CD4-positive, alpha-beta T cell treated with Interleukin-15 for 1 hour (primary cell): ENCODE data around the gene HEMK1.

Experiments
- DNase-seq: peaks from one replicate; pipeline ENCODE4 v3.0.0-alpha.2; 2020

Gene HEMK1

GRCh38 chr3:50617096-50617791 is 47.9 kb downstream of the HEMK1 start, which contains the start of gene MAPKAPK3:
TSS of gene MAPKAPK3 (plus strand) at chr3:50617151. CDS start at chr3:50617566, 415 bp downstream.
- DNase-seq, result peak; percentile 36

DNA sequence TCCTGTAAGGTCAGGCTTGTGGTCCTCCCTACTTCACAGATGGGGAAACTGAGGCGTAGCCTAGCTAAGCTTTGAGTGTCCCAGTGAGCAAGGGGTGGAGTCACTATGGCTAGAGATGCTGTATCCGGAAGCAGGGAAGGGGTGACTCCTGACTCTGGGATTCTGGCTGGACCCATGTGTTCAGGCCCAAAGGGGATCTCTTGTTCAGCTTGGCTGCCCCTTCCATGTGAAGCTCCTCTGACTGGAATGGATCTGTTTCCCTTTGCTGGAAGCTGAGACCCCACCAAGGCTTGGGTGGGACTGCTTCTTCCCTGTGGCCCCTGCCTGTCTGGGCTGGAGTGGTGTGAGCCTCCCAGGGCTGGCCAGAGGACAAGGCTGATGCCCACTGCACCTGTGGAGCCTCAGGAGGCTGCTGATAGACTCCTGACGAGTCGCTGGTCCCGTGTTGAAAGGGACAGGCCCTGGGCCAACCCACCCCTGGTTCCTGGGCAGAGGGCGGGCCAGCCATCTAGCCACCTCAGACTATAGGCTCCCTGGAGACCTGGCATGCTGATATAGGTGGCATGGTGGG is 48.7 kb downstream of the HEMK1 start:
- no peak for DNase-seq

GRCh38 chr3:50620420-50620819 is 51.1 kb downstream of the HEMK1 start:
- DNase-seq, result peak; percentile 71

- peak; percentile 47 for DNase-seq
These were observed 51.5 kb downstream of the HEMK1 start for GRCh38 chr3:50620820-50621219.

GRCh38 chr3:50622881-50623280 is 53.6 kb downstream of the HEMK1 start:
- DNase-seq, result no peak

GRCh38 chr3:50623840-50624474 is 54.6 kb downstream of the HEMK1 start:
- peak; percentile 37 for DNase-seq

- no peak for DNase-seq
These were observed 55.3 kb downstream of the HEMK1 start for GRCh38 chr3:50624634-50625033.

DNA sequence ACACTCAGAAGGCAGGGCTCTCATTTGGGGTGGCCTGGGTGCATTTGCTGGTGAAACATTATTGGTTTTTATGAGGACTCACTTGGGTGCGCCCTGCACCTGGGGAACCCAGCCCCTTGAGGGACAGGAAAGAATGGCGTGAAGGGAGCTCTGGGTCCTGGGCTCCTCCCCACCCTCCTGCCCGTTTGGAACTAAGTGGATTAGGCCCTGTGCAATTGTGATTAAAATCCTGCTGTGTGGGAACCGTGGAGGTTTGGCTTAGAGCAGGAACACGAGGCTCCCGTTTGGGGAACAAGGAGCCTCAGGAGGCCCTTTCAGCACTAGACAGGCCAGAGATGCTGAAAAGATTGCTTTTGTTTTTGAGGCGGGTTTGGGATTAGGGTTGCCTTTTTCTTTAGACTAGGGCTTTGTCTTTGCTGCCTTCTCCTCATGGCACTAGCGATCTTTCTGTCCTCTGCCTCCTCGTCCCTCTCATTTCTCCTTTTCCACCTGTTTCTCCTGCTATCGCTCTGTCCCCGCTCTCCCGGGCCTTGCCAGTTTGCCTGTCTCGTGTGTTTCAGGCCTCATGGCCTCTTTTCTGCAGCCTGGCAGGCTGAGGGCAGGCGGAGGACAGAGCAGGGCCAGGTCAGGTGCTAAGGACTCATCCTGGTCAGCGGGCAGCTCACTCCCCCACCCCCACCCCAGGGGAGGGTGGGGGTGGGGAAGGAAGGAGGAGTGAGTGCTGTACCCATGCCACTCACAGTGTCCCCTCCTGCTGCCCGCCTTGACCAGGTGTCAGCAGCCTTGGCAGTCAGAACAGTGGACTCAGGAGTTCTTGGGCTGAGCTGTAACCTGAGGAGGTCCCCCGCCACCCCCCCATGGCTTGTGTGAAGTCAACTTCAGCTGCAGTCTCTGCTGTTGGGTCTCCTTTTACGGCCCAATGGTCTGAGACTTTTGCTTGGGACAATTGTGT is 56.2 kb downstream of the HEMK1 start:
- no peak for DNase-seq

DNA sequence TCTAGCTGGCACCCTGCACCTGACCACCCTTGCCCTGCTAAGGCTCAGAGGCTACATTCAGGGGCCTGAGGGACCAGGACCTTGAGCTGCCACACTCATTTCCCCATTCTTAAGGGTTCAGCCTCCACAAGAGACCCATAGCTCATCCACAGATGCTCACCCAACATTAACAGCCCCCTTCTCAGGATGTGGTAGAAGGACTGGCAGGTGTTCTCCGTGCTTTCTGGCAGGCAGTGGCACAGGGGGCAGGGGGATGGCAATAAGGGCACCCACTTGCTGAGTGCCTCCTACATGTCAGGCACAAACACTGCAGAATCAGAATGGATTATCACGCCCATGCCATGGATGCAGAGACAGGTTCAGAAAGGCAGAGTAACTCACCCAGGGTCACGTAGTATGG is 57.1 kb downstream of the HEMK1 start:
- DNase-seq, result no peak

- DNase-seq, result peak; percentile 85
These were observed 58.2 kb downstream of the HEMK1 start for GRCh38 chr3:50627407-50628051.

- no peak for DNase-seq
These were observed 59.3 kb downstream of the HEMK1 start for GRCh38 chr3:50628601-50629000.

DNA sequence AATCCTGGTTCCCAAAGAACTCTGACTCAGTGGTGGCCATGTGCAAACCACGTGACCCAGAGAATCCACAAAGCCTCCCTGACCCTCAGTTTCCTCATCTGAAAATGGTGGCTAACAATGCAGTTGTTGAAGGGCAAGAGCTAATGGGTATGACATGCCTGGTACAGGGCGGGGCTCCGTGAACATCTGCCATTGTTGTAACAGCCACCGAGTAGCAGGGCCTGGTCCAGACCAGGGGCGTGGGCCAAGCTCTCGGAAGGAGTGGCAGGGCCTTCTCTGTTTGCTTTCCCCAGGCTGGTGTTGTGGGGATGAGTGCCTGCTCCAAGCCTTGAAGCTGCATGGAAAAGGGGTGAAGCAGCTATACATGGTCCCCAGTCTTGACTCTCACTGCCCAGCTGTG is 61.1 kb downstream of the HEMK1 start:
- no peak for DNase-seq

- DNase-seq, result no peak
These were observed 61.6 kb downstream of the HEMK1 start for GRCh38 chr3:50630877-50631276.

- no peak for DNase-seq
These were observed 63.1 kb downstream of the HEMK1 start for GRCh38 chr3:50632450-50632849.

GRCh38 chr3:50633230-50633790 is 64.0 kb downstream of the HEMK1 start:
- no peak for DNase-seq

DNA sequence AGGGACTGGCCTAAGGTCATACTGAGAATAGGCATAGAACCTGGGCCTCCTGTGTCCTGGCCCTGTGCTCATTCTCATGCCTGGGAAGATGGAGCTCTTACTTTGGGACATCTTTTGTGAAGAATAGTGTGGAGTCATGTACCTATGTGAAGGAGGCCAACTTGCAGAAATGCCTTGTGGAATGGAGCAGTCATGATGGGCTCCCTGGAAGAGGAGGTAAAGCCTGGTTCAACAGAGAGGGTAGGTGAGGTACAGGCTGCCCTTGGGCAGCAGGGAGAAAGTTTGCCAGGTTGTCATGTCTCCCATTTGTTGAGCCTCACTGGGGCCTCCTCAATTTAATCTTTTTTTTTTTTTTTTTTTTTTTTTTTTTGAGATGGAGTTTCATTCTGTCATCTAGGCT is 65.7 kb downstream of the HEMK1 start:
- DNase-seq, result no peak

GRCh38 chr3:50637011-50637410 is 67.7 kb downstream of the HEMK1 start:
- DNase-seq, result no peak

GRCh38 chr3:50637945-50638344 is 68.6 kb downstream of the HEMK1 start:
- no peak for DNase-seq

DNA sequence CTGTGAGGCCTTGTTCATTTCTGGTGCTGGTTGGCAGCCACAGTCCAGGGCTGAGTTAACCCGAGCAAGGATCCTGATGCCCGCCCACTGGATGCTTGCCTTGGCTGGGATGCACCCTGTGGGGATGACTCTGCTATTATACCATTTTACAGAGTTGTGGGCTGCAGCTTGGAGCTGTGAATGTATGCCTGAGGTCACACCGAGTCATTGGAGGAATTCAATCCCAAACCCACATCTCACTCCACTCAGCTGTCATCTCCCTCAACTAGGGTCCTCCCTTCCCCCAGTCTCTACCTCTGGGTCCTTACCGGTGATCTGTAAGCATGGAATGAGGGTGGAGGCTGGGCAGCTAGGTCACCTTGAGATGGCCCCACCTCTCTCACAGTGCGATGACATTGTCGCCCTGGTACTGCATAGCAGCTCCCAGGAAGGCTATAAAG is 69.8 kb downstream of the HEMK1 start:
- DNase-seq, result no peak

DNA sequence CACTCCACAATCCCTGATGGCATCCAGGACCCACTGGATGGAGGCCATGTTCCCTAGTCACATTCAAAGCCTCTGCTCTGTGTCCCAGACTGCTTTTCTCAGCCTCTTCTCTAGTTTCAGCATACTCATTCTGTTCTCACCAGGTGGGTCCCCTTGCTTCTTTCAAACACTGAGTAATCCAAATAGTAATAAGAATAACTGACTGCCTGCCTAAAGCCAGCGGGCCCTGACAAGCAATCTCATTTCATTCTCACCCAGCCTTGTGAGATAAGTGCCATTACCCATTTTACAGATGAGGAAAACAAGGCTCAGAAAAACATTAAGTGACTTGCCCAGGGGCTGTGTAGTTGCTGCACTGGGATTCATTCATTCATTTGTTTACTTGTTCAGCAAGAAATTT is 73.1 kb downstream of the HEMK1 start:
- DNase-seq, result no peak

DNA sequence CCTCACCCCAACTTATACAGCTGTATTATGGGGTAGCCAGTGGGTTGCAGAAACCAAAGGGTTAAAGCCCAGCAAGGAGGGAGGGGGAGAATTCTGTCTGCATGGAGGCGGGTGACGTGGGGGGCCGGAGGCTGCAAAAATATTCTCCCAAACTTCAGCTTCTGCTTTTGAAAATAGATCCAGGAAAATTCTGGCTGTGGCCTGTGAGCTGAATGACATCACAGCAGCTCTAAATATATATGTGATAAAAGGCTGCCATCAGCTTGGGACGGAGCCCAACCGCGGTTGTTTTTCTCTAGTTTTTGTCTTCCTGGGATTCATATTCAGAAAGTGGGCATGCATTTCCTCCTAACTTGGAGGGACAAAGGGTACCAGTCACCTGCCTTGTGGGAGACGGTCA is 75.2 kb downstream of the HEMK1 start:
- no peak for DNase-seq

DNA sequence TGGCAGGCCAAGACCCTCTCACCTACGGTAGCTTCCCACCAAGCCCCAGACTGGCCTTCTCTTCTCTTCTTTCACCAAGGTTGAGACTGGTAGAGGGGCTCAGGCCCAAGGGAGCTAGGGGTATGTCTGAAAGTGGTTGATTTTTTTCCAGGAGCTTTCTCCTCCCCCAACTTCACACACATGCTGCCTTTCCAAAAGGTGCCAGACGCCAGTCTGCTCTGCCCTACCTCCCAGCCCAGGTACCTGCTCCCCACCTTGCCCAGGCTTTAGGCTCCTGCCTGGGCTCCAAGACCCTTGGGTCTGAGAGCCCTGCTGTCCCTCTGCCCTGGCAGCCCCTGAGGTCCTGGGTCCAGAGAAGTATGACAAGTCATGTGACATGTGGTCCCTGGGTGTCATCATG is 76.1 kb downstream of the HEMK1 start:
- no peak for DNase-seq
